ENCODE measurements around the gene MIGA1. TPM values are rescaled to one million over a fixed set of nuclear protein-coding genes. Genes with fewer than 3 reads are reported as not detected.

The MIGA1 gene
- total and polyA plus RNA-seq, 10 of the 15 experiments (the other 5 are each of a cell fraction or from before 2014, with no cell fraction given) = 1.3 to 7.2 (median 4.2) TPM

- TF ChIP-seq KLF5 (IDR thresholded peaks at IDR 0.05; ENCODE audit: partially characterized antibody) = no peak
- no peak for TF ChIP-seq ASH2L (IDR thresholded peaks at IDR 0.05; ENCODE audit: borderline replicate concordance, low read depth)
- TF ChIP-seq RAD21 (IDR thresholded peaks at IDR 0.05; ENCODE audit: insufficient read depth, low read depth, low read length) = no peak
- TF ChIP-seq, protein P1, sequence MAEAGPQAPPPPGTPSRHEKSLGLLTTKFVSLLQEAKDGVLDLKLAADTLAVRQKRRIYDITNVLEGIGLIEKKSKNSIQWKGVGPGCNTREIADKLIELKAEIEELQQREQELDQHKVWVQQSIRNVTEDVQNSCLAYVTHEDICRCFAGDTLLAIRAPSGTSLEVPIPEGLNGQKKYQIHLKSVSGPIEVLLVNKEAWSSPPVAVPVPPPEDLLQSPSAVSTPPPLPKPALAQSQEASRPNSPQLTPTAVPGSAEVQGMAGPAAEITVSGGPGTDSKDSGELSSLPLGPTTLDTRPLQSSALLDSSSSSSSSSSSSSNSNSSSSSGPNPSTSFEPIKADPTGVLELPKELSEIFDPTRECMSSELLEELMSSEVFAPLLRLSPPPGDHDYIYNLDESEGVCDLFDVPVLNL (IDR thresholded peaks at IDR 0.05; ENCODE audit: low read depth, low read length) = no peak
- TF ChIP-seq CHD2 (IDR thresholded peaks at IDR 0.05; ENCODE audit: borderline replicate concordance, low read depth, low read length) = no peak
- TF ChIP-seq KDM1A (IDR thresholded peaks at IDR 0.05; ENCODE audit: borderline replicate concordance) = no peak
- TF ChIP-seq BHLHE40 (IDR thresholded peaks at IDR 0.05; ENCODE audit: borderline replicate concordance in 1 of 2, low read depth in 2 of 2, low read length in 1 of 2) = no peak; a peak in 1 of 4 replicates
- TF ChIP-seq RUNX3 (IDR thresholded peaks at IDR 0.05; ENCODE audit: low read length) = peak; percentile 34; the same call in 1 of the 2 replicates
- TF ChIP-seq SREBF2 (IDR thresholded peaks at IDR 0.05; ENCODE audit: low read length) = no peak
- peak; percentile 44 for TF ChIP-seq JUNB (IDR thresholded peaks at IDR 0.05)
- TF ChIP-seq ESRRA (IDR thresholded peaks at IDR 0.05; ENCODE audit: low read length) = no peak
- no peak for TF ChIP-seq NFXL1 (IDR thresholded peaks at IDR 0.05; ENCODE audit: borderline replicate concordance)
- no peak for TF ChIP-seq ZNF274 (IDR thresholded peaks at IDR 0.05; ENCODE audit: insufficient read depth, insufficient read length)
- TF ChIP-seq ZNF687 (IDR thresholded peaks at IDR 0.05) = no peak
- TF ChIP-seq MEF2A (IDR thresholded peaks at IDR 0.05; ENCODE audit: insufficient read depth, low read depth, low read length) = 0 out of 2 replicates have a peak, but pooled peaks have one; percentile 49
- no peak for TF ChIP-seq WRNIP1 (IDR thresholded peaks at IDR 0.05; ENCODE audit: borderline replicate concordance, low read depth, low read length)
- no peak for TF ChIP-seq SKIL (IDR thresholded peaks at IDR 0.05; ENCODE audit: low read depth, poor library complexity, severe bottlenecking)
- 0 out of 4 replicates have a peak, but pooled peaks of 1 of the 2 experiments have one; percentile 31 for TF ChIP-seq IKZF2 (IDR thresholded peaks at IDR 0.05)
- TF ChIP-seq CBX5 (IDR thresholded peaks at IDR 0.05; ENCODE audit: low read depth) = peak; percentile 67; the same call in 1 of the 2 replicates
- no peak for TF ChIP-seq PAX5 (IDR thresholded peaks at IDR 0.05; ENCODE audit: borderline replicate concordance, low read depth, low read length)
- 0 out of 2 replicates have a peak, but pooled peaks have one; percentile 29 for TF ChIP-seq TAF1 (IDR thresholded peaks at IDR 0.05; ENCODE audit: borderline replicate concordance, low read depth, low read length)
Measured at GRCh38 chr1:77926561-77927357, 147.3 kb downstream of the MIGA1 start (continued).

Data from GM12878 (cell line).